GM12875 (cell line): ENCODE data around the gene TSLP.

Experiments
- H3K4me3 ChIP-seq: one replicate; pipeline ENCODE4 v1.5.1; 2011; ENCODE audit warnings: low read depth, low read length, control low read depth
- TF ChIP-seq, protein P1 (sequence below): IDR thresholded peaks from 2 replicates; pipeline ENCODE4 v1.5.1; 2011; ENCODE audit warnings: low read depth, mild to moderate bottlenecking, control low read depth, inconsistent platforms, low read length, moderate library complexity, borderline replicate concordance; ENCODE audit not compliant: insufficient read depth

The TSLP gene

DNA sequence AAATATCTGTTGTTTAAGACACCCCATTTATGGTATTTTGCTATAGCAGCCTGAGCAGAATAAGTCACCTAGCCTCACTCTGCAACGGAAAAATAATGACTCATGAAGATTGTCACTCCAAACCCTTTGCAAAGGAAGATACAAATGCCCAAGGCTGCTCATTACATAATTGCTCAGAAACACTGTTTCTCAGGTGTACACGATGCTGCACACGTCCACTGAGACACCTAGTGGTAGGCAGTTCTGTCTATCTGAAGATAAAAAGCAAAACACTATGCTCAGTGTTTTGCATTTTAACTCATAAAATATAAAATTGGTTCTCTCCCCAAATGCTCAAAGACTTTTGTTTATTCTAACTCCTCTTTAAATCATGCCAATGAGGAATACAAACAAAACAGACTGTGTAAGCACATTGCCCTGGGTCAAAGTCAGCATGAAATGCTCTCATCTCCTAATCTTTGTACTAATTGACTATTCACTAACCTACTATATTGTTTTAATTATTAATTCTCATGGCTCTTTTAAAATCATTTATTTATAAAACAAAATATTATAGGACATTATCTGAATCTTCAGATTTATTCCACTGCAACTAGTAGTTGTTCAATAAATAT, 7.7 kb upstream of the TSLP start:
- H3K4me3 ChIP-seq = no peak overlapping the region
- TF ChIP-seq, protein P1, sequence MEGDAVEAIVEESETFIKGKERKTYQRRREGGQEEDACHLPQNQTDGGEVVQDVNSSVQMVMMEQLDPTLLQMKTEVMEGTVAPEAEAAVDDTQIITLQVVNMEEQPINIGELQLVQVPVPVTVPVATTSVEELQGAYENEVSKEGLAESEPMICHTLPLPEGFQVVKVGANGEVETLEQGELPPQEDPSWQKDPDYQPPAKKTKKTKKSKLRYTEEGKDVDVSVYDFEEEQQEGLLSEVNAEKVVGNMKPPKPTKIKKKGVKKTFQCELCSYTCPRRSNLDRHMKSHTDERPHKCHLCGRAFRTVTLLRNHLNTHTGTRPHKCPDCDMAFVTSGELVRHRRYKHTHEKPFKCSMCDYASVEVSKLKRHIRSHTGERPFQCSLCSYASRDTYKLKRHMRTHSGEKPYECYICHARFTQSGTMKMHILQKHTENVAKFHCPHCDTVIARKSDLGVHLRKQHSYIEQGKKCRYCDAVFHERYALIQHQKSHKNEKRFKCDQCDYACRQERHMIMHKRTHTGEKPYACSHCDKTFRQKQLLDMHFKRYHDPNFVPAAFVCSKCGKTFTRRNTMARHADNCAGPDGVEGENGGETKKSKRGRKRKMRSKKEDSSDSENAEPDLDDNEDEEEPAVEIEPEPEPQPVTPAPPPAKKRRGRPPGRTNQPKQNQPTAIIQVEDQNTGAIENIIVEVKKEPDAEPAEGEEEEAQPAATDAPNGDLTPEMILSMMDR = peak; percentile 47; the same call in 1 of the 2 replicates

DNA sequence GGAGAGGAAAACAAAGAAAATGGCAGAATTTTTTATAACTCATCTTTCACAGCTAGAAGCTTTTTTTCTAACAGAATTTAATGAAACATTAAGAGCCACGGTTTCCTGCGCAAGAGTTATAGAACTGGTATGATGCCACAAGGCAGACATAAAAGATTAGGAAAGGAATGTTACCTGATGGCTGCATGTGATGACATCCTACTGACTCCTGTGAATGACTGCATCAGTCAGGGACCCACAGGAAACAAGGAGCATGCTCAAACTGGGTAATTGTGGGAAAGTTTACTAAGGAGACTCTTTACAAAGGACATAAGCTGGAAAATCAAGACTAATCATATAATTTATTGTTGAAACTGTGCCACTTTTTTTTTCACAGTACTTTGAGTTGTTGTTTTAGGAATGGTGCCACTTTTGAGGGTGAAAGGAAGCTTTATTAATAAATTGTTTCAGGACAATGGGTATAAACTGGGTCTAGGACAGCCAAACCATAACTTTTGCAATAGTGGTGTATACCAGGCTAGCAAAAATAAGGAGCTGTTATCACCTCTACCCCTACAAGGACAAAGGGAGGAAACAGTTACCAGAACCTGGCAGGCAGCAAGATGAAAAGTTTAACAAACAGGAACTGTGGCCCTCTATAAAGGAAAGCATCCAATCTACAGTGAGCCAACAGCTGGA, 5.1 kb upstream of the TSLP start:
- no peak overlapping the region for H3K4me3 ChIP-seq
- TF ChIP-seq, protein P1 = no peak

- H3K4me3 ChIP-seq = no peak overlapping the region
- TF ChIP-seq, protein P1 = no peak
These were observed 3.3 kb upstream of the TSLP start for GRCh38 chr5:111068213-111068612.

- H3K4me3 ChIP-seq = no peak overlapping the region
These were observed 1.7 kb upstream of the TSLP start for GRCh38 chr5:111069839-111070238.

DNA sequence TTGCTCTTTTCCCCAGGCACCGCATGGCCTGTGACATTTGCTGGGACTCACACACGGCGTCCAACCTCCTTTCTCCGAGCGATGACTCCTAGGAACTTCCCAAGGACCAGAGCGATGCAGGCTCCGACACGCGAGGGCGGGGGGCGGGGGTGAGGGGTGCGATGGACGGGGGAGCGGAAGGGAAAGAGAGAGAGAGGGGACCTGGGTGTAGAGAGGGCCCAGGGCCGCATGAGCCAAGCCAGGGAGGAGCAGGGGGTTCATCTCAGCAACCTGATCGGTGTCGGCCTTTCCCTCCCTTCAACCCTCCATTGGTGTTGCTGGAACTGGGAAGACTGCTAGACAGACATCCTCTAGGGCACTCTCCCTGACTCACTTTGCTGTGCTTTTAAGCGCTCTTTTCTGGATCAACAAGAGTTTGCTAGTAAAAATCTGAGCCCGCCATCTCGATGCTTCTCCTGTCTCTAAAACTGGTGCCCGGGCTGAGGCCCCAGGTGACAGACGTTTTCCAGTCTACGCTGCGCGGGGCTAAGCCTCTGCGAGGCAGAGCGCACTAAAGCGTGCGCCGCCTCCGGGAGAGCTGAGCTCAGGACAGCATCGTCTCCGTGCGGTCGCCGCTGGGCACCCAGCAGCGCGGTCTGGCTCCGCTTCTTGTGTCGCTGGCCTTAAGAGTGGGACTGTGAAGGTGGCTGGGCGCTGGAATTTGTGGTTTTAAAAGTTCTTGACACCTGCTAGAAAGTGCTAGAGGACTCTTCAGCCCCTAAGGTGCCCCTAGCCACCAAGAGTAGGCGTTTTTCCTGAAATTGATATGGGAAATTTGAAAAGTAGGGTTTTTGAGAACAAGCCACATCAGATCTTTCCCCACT, 1.0 kb upstream of the TSLP start:
- TF ChIP-seq, protein P1 = no peak
- no peak overlapping the region for H3K4me3 ChIP-seq

More at GRCh38 chr5:111069839-111070238, 1.7 kb upstream of the TSLP start:
- TF ChIP-seq, protein P1 = no peak

- TF ChIP-seq, protein P1 = no peak
- peak overlapping the region; percentile 39 for H3K4me3 ChIP-seq
These were observed 1.6 kb downstream of the TSLP start for GRCh38 chr5:111072949-111073682.
